ENCODE measurements around the gene MPHOSPH10. TPM values are rescaled to one million over a fixed set of nuclear protein-coding genes. Genes with fewer than 3 reads are reported as not detected.

Gene MPHOSPH10
- total RNA-seq, 1 experiment from 2014 or later = 26.4 TPM

Other genes starting within 250 kb of the MPHOSPH10 start
- gene VAX2, start 230.1 kb upstream of the MPHOSPH10 start, total RNA-seq (2014; rRNA removed) = 0.23 TPM in 1 of 2 replicates, not detected in the other
- gene ATP6V1B1, start 194.7 kb upstream of the MPHOSPH10 start, total RNA-seq (2014; rRNA removed) = not detected in 2 replicates
- gene ANKRD53, start 152.0 kb upstream of the MPHOSPH10 start, total RNA-seq (2014; rRNA removed) = not detected in 2 replicates
- 51.8 and 54.2 TPM in 2 replicates for gene TEX261, start 135.8 kb upstream of the MPHOSPH10 start, total RNA-seq (2014; rRNA removed)
- gene NAGK, start 62.0 kb upstream of the MPHOSPH10 start, total RNA-seq (2014; rRNA removed) = 55.5 and 70.5 TPM in 2 replicates
- 10.9 and 15.3 TPM in 2 replicates for gene MCEE, start 405 bp upstream of the MPHOSPH10 start, total RNA-seq (2014; rRNA removed)
- 3.8 and 4.0 TPM in 2 replicates for gene PAIP2B, start 96.5 kb downstream of the MPHOSPH10 start, total RNA-seq (2014; rRNA removed)
- gene ZNF638, start 201.1 kb downstream of the MPHOSPH10 start, total RNA-seq (2014; rRNA removed) = 82.9 and 93.2 TPM in 2 replicates

All from PC-3 (cell line).